Measurements from ENCODE around the gene SNAPC4. TPM values are rescaled to one million over a fixed set of nuclear protein-coding genes. Genes with fewer than 3 reads are reported as not detected.

The SNAPC4 gene
- total and polyA plus RNA-seq, 3 donors from 2014 or later = 21.2 to 35.9 (median 29.5) TPM

- Histone ChIP-seq H3K36me3 (ENCODE audit: low read depth, missing control alignments) (peaks cover 3% of the 10 kb centered on the region), H3K4me1 (peaks cover 32% of the 10 kb centered on the region), H3K4me3 (no peak overlapping the region), H3K27ac (peak overlapping the region in 1 of 2 donors; percentile 87), H3K9me3 (no peaks in the 10 kb centered on the region), H3K27me3 (no peaks in the 10 kb centered on the region)
- WGBS, 2 donors = 85% methylated on average over 13 to 15 of the region's 15 CpGs
- TF ChIP-seq POLR2A (IDR thresholded peaks at IDR 0.05) (no peak), CTCF (IDR thresholded peaks at IDR 0.05) (no peak)
- no peak for DNase-seq
- intact Hi-C loops (cut with DNase I; ENCODE audit: low total_unique reads) = no loop called here
Observed at GRCh38 chr9:136441191-136441680, 41.3 kb upstream of the SNAPC4 start.

GRCh38 chr9:136439481-136440408, 39.8 kb upstream of the SNAPC4 start, which contains the start of gene INPP5E:
Gene INPP5E (minus strand): TSS chr9:136439845. CDS start chr9:136439419, 426 bp downstream.
- peaks cover 32% of the 10 kb centered on the region for H3K4me1 ChIP-seq
- DNase-seq = peak; percentile 72
- H3K36me3 ChIP-seq (ENCODE audit: low read depth, missing control alignments) = peaks cover 3% of the 10 kb centered on the region
- 3 to 7% methylated on average over 18 to 85 of the region's 90 CpGs for WGBS, 2 donors
- intact Hi-C loops (cut with DNase I; ENCODE audit: low total_unique reads) = no loop called here
- TF ChIP-seq CTCF (IDR thresholded peaks at IDR 0.05) (peak; percentile 60 to 77 (median 69)), POLR2A (IDR thresholded peaks at IDR 0.05) (no peak)
- H3K4me3 ChIP-seq = peak within 1 kb of the TSS; percentile 82 to 86
- H3K27me3 ChIP-seq = no peaks in the 10 kb centered on the region
- H3K27ac ChIP-seq = peak within 1 kb of the TSS; percentile 52 to 87
- H3K9me3 ChIP-seq = no peaks in the 10 kb centered on the region

GRCh38 chr9:136438548-136439480, 38.8 kb upstream of the SNAPC4 start:
- Histone ChIP-seq H3K36me3 (ENCODE audit: low read depth, missing control alignments) (peaks cover 3% of the 10 kb centered on the region), H3K27me3 (no peaks in the 10 kb centered on the region), H3K4me3 (peak overlapping the region; percentile 82 to 86), H3K9me3 (no peaks in the 10 kb centered on the region), H3K4me1 (peaks cover 32% of the 10 kb centered on the region), H3K27ac (peak overlapping the region; percentile 52 to 87)
- TF ChIP-seq POLR2A (IDR thresholded peaks at IDR 0.05) = no peak
- no peak for TF ChIP-seq CTCF (IDR thresholded peaks at IDR 0.05)
- WGBS, 2 donors = 0 to 1% methylated on average over 8 to 74 of the region's 91 CpGs
- peak; percentile 25 for DNase-seq
- intact Hi-C loops (cut with DNase I; ENCODE audit: low total_unique reads) = no loop called here

GRCh38 chr9:136437839-136438547, 38.0 kb upstream of the SNAPC4 start:
- intact Hi-C loops (cut with DNase I; ENCODE audit: low total_unique reads) = no loop called here
- no peak for TF ChIP-seq CTCF (IDR thresholded peaks at IDR 0.05)
- WGBS, 2 donors = 27 to 39% methylated on average over 29 to 37 of the region's 37 CpGs
- Histone ChIP-seq H3K27me3 (no peaks in the 10 kb centered on the region), H3K36me3 (ENCODE audit: low read depth, missing control alignments) (peaks cover 3% of the 10 kb centered on the region), H3K4me3 (peak overlapping the region; percentile 82 to 86), H3K4me1 (peaks cover 32% of the 10 kb centered on the region), H3K27ac (peak overlapping the region in 1 of 2 donors; percentile 19), H3K9me3 (no peaks in the 10 kb centered on the region)
- DNase-seq = no peak

Data from testis (tissue), 3 donors.